ENCODE data around the gene BIRC2.

BIRC2 gene

DNA sequence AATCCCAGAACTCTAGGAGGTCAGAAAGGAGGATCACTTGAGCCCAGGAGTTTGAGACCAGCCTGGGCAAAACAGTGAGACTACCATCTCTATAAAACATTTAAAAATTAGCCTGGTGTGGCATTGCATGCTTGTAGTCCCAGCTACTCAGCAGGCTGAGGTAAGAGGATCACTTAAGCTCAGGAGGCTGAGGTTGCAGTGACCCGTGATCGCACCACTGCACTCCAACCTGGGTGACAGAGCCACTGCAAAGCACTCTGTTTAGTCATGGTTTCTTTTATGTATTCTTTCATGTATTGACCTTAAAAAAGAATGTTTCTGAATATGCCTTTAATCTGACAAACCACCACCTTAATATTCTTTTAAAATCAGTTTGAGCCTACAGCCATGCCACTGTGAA, 52.2 kb downstream of the BIRC2 start:
- DNase-seq (ENCODE audit: low read depth in 1 of 2, low spot score in 1 of 2), result no peak

DNA sequence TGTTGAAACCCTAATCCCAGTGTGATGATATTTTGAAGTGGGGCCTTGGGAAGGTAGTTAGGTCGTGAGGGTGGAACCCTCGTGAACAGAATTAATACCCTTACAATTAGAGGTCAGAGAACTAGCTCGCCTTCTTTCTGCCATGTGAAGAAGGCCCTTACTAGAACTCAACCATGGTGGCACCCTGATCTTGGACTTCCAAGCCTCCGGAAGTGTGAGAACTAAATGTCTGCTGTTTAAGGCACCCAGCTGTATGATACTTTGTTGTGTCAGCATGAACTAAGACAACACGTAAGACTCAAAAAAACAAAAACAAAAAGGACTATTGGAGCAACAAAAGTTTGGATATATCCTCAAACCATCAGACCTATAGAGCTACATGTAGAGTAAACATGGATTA, 53.6 kb downstream of the BIRC2 start:
- no peak for DNase-seq (ENCODE audit: low read depth in 1 of 2, low spot score in 1 of 2)

GRCh38 chr11:102401905-102402304, 54.9 kb downstream of the BIRC2 start:
- no peak for DNase-seq (ENCODE audit: low read depth in 1 of 2, low spot score in 1 of 2)

DNA sequence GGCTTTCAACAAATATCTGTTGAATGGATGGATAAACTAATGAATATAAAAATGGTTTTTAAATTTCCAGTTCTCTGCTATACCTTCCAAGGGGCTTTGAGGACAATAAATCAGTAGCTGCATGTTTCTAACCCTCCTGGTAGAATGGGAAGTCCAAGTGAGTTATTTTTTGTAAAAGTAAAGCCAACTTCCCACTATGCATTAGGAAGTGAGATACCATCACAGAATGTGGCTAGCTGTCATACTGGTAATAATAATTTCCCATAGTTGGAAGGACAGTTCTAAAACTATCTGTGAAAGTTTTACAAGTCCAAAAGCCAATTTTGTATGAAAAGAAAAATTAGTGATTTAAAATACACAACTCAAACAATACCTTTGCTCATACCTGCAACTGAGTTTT, 55.5 kb downstream of the BIRC2 start:
- DNase-seq (ENCODE audit: low read depth in 1 of 2, low spot score in 1 of 2), result no peak

DNA sequence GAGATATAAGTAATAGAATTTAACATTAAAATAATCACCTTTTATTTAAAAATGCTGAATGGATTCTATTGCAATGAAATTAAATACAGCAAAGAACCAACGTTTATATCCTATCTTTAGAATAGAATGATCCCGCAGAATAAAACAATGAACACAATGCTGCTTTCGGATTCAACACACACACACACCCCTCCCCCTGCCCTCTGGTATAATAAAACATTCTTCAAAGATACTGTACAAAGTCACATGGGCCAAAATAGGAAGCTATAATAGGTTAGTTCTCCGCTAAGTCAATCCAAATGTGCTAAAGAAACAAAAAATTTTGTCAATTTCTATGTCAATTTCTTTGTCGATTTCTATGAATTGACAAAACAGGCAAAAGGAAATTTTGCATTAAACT, 58.5 kb downstream of the BIRC2 start:
- DNase-seq (ENCODE audit: low read depth in 1 of 2, low spot score in 1 of 2), result no peak

DNA sequence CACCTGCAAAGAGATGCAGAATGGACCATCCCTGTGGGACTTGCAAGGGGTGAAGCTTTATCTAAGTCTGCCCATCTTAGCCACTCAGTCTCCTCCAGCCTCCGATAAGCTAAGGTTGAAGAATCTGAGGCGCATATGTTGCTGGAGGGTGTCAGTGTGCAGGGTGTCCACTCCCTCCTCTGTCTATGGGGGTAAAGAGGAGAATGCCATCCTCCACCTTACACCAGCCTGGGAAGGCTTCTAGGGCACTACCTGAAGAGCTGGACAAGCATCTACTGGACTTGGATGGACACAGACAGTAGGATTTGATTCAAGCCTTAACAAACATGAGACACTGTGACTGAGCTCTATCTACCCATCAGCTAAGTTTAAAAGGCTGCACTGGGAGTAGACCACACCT, 59.1 kb downstream of the BIRC2 start:
- DNase-seq (ENCODE audit: low read depth in 1 of 2, low spot score in 1 of 2), result no peak

DNA sequence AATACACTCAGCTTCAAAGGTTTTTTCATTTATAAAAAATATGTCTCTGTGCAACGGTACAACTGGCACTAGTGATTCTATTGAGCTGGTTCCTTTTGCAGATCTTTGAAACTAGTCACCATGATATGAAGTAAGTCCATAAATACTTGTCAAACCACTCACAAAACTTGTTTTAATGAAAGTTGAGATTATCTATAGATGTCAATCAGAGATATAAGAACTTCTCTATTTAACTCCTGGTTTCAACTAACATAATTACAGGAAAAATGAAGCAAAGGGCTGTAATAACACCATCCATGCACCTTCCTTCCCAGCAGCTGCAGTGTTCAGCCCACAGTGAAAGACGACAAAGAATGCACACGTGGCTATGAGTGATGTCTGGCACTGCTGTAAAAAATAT, 60.9 kb downstream of the BIRC2 start:
- no peak for DNase-seq (ENCODE audit: low read depth in 1 of 2, low spot score in 1 of 2)

DNA sequence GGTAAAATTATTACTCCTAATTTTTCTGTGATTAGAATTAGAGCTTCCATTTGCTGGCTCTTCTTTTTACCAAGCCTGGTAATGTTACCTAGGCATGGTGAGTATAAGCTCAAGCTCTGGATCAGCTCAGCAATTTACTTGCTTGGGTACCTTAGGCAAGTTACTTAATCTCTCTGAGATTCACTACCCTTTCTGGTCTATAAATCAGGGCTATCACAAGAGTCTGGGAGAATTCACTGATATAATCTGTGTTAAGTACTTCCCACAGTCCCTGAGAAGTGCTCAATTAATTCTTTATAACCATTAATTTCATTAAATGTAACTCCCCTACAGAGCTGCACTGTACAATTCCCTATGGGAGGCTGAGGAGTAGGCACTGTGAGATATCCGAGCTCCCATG, 61.3 kb downstream of the BIRC2 start:
- no peak for DNase-seq (ENCODE audit: low read depth in 1 of 2, low spot score in 1 of 2)

DNA sequence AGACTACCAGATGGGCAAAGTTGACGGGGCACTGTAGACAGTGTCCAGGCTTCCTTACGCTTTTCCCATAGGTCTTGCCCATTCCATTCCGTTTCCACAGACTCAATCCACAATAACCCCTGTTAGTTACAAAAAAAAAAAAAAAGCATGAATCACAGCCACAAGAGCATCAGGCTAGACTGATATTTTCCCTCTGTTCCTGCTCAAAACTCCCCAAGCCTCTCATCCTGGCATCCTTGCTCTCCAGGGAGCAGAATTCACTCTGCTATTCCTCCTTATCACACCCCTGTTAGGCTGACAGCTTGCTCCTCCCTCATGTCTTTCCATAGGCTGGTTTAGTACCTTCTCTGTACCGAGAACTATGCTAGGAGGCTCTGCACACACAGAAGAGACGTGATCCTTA, 63.4 kb downstream of the BIRC2 start:
- no peak for DNase-seq (ENCODE audit: low read depth in 1 of 2, low spot score in 1 of 2)

GRCh38 chr11:102411142-102411541, 64.1 kb downstream of the BIRC2 start:
- DNase-seq (ENCODE audit: low read depth in 1 of 2, low spot score in 1 of 2), result no peak

GRCh38 chr11:102413497-102413896, 66.5 kb downstream of the BIRC2 start:
- DNase-seq (ENCODE audit: low read depth in 1 of 2, low spot score in 1 of 2), result no peak

DNA sequence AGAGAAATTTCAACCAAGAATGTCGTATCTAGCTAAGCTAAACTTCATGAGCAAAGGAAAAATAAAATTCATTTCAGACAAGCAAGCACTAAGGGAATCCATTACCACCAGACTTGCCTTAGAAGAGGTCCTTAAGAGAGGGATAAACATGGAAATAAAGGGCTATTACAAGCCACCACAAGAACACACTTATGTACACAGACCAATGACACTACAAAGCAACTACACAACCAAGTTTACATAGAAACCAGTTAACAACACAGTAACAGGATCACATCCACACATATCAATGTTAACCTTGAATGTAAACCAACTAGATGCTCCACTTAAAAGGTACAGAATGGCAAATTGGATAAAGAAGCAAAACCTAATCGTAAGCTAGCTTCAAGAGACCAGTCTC, 67.5 kb downstream of the BIRC2 start:
- DNase-seq (ENCODE audit: low read depth in 1 of 2, low spot score in 1 of 2), result no peak

DNA sequence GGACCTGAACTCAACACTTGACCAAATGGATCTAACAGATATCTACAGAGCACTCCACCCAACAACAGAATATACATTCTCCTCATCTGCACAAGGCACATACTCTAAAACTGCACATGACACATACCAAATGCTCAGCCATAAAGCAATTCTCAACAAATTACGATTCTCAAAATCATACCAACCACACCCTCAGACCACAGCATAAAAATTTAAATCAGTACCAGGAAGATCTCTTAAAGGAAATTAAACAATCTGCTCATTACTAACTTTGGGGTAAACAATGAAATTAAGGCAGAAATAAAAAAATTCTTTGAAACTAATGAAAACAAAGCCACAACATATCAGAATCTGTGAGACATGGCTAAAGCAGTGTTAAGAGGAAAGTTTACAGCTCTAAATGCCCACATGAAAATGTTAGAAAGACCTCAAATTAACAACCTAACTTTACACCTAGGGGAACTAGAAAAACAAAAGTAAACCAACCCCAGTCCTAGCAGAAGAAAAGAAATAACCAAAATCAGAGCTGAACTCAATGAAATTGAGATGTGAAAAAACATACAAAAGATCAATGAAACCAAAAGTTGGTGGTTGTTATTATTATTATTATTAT, 68.4 kb downstream of the BIRC2 start:
- DNase-seq (ENCODE audit: low read depth in 1 of 2, low spot score in 1 of 2), result no peak

DNA sequence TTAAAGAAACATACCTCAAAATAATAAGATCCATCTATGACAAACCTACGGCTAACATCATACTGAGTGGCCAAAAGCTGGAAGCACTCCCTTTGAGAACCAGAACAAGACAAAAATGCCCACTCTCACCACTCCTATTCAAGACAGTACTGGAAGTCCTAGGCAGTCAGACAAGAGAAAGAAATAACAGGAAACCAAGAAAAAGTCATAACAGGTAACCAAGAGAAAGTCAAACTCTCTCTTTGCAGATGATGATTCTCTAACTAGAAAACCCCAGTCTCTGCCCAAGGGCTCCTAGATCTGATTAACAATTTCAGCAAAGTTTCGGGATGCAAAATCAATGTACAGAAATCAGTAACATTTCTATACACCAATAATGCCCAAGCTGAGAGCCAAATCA, 70.0 kb downstream of the BIRC2 start:
- DNase-seq (ENCODE audit: low read depth in 1 of 2, low spot score in 1 of 2), result no peak

DNA sequence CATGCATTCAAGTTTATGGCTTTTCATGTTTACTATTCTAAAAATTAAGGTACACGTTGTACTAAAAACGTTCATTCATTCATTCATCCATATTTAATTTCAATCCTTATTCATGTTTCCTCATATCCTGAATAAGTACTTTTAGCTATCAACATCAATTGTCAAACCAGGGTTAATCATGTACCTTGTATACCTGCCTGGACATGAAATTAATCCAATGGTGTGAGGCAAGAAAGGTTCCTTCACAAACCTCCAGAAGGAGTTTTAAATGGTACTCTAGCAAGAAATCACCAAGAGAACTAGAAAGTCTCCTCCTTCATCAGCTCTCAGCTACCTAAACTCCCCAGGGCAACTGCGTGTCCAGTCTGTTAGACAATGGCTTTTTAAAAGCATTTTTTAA, 72.2 kb downstream of the BIRC2 start:
- no peak for DNase-seq (ENCODE audit: low read depth in 1 of 2, low spot score in 1 of 2)

GRCh38 chr11:102420547-102420946, 73.5 kb downstream of the BIRC2 start:
- DNase-seq (ENCODE audit: low read depth in 1 of 2, low spot score in 1 of 2), result no peak

DNA sequence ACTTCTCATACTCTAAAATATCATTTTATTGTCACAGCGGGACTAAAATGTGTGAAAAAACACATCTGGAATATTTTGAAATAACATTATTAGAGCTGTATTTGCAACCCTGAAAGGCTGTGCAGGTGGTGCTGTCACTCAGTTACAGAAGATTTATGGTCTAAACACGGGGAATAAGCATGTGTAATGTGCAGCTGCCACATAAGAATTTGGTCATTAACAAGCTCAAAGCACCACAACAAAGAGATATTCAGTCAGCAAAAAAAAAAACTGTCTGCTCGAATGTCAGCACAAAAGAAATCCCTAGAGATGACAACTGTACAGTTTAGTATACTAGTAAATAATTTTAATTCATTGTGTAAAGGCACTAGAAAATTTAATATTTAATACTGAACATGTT, 74.2 kb downstream of the BIRC2 start:
- DNase-seq (ENCODE audit: low read depth in 1 of 2, low spot score in 1 of 2), result no peak

DNA sequence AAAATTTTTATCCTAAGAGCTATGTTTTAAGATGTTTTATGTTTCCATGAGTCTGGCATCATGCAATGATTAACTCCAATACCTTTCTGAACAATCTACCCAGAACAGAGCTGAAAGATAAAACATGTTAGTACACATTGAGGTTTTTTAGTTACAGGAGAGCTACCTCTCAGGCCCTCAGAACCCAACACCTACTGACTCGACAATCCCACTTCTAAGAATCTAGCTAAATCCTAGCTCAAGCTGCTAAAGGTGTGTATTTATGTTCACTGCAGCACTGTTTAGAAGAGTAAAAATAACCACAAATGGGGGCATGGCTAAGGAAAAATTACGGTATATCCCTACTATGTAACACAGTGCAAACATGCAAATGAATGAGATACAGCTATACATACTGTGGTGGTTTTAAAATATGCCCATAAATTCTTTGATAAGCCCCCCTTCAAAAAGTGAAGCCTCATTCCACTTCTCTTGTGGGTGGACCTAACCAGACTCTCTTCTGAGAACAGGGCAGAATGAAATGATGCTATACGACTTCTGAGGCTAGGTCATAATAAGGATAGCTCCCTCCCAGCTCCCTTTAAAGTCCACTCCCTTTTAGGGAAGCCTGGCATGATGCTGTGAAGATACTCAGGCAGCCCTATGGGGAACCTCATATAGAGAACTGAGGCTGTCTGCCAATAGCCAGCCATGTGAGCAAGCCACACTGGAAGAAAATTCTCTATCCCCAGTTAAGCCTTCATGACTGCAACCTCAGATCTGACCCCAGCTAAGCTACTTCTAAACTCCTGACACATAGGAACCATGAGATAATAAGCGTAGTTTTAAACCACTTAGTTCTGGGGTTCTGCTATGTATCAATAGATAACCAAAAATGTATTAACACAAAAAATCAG, 76.1 kb downstream of the BIRC2 start:
- no peak for DNase-seq (ENCODE audit: low read depth in 1 of 2, low spot score in 1 of 2)

DNA sequence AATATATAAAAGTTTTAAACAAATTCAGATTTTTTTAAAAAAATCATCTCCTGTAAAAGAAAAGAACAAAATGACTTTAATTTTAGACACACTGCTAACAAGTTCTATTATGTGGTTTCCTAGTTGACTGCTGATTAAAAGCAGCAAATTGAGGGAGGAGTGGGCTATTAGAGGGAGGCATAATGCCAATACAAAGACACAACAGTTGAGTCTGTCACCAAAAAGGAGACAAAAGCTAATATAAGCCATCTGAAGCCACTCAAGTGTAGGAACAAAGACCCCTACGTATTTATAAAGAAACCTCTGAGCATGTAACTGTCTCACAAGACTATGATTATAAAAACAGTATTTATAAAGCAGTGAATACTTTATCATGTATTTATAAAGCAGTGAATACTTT, 76.9 kb downstream of the BIRC2 start:
- DNase-seq (ENCODE audit: low read depth in 1 of 2, low spot score in 1 of 2), result no peak

DNA sequence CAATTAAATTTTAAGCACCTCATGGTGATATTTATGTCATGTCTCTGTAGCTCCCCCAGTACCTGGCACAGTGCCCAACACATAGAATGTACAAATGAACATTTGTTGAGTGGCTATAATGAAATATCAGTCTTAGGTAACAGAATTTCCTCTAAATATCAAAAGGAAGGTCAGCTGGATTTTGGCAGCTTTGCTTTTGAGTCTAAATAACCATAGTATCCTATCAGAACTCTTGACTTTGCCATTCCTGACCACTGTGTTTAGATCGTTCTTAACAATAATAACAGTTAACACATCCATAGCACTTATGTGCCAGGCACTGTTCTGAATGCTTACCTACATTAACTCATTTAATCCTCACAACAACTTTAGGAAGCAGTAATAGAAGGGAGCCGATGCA, 79.0 kb downstream of the BIRC2 start:
- DNase-seq (ENCODE audit: low read depth in 1 of 2, low spot score in 1 of 2), result no peak

DNA sequence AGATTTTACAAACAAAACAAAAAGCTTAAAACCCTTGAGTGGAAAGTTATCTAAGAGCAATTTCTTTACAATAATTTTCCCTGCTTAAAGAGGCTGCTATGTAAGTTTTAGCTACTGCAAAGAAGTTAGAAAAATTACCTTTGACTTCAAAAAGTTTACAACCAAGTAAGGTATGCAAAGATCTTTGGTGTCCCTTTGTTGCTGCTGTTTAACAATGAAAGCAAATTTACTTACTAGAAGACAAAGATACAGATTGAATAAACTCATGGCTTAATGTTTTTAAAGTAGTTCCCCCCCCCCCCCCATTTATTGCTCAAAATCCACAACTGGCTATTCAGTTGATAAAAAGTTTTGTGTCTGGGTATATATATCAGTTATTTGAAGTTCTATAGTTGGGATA, 79.6 kb downstream of the BIRC2 start:
- DNase-seq (ENCODE audit: low read depth in 1 of 2, low spot score in 1 of 2), result no peak

DNA sequence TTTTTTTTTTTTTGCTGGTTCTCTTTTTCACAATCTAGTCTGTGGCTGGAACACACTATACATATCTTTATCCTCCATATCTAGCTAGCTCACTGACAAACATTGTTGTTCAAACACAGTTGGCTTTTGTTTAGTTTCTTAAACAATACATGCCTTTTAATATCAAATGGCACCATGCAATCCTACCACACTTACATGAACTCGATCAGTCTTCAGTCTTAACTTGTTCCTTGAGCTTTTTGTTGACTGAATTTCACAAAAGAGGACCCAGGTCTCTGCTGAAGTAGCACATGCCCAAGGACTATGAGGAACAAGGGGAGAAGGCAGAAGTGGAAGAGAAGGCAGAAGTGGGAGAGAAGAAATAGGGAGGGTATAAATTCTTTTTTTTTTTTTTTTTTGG, 80.1 kb downstream of the BIRC2 start:
- no peak for DNase-seq (ENCODE audit: low read depth in 1 of 2, low spot score in 1 of 2)
